GM18505 (cell line): ENCODE data around the gene TXNRD2.
"Not testable (repeated sequence)": the region's sequence is repeated elsewhere in the genome, so short reads cannot be mapped to it uniquely, and the experiment has no call there.

Source experiments
- ATAC-seq: cut with Tn5 transposase; IDR thresholded peaks from one replicate; pipeline ENCODE4 v1.9.1; 2021; ENCODE audit not compliant: unreplicated experiment
- POLR2A ChIP-seq: IDR thresholded peaks from 4 replicates; pipeline ENCODE4 v1.6.1; 2011; ENCODE audit warnings: borderline replicate concordance; ENCODE audit not compliant: insufficient read depth, insufficient read length; ENCODE audit errors: extremely low read depth

TXNRD2 gene

DNA sequence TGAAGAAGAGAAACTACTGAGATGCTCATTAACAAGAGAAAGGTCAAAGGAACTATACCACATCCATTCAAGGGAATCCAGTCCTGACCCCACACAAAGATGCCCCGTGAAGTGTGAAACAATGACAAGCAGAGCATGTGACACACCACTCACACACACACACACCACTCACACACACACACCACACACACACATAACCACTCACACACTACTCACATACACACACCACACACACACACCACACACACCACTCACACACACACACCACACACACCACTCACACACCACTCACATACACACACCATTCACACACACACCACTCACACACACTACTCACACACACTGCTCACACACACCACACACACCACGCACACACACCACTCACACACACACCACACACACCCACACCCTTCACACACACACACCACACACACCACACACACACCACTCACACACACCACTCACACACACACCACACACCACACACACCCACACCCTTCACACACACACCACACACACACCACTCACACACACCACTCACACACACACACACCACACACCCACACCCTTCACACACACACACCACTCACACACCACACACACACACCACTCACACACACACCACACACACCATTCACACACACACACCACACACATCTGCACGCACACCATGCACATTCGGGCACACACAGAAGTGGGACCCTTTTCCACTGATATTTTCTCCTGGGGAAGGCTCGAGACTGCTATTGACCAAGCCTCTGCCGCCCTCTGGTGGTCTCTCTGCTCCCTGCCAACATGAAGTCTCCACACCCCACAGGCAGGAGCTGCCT is 32.1 kb downstream of the TXNRD2 start:
- no peak for ATAC-seq

DNA sequence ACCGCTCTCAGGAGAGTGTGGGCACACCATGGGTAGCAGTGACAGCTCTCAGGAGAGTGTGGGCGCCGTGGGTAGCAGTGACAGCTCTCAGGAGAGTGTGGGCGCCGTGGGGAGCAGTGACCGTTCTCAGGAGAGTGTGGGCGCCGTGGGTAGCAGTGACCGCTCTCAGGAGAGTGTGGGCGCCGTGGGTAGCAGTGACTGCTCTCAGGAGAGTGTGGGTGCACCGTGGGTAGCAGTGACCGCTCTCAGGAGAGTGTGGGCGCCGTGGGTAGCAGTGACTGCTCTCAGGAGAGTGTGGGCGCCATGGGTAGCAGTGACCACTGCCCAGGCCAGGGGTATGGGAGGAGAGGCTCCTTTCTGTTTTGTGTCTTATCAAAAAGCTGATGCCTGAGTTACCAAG is 33.7 kb downstream of the TXNRD2 start:
- ATAC-seq, result not testable (repeated sequence)

More for the DNA sequence above, 32.1 kb downstream of the TXNRD2 start:
- no peak for TF ChIP-seq POLR2A

DNA sequence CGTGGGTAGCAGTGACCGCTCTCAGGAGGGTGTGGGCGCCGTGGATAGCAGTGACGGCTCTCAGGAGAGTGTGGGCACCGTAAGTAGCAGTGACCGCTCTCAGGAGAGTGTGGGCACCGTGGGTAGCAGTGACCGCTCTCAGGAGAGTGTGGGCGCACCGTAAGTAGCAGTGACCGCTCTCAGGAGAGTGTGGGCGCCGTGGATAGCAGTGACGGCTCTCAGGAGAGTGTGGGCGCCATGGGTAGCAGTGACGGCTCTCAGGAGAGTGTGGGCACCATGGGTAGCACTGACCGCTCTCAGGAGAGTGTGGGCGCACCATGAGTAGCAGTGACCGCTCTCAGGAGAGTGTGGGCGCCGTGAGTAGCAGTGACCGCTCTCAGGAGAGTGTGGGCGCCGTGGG is 34.8 kb downstream of the TXNRD2 start:
- ATAC-seq, result not testable (repeated sequence)

DNA sequence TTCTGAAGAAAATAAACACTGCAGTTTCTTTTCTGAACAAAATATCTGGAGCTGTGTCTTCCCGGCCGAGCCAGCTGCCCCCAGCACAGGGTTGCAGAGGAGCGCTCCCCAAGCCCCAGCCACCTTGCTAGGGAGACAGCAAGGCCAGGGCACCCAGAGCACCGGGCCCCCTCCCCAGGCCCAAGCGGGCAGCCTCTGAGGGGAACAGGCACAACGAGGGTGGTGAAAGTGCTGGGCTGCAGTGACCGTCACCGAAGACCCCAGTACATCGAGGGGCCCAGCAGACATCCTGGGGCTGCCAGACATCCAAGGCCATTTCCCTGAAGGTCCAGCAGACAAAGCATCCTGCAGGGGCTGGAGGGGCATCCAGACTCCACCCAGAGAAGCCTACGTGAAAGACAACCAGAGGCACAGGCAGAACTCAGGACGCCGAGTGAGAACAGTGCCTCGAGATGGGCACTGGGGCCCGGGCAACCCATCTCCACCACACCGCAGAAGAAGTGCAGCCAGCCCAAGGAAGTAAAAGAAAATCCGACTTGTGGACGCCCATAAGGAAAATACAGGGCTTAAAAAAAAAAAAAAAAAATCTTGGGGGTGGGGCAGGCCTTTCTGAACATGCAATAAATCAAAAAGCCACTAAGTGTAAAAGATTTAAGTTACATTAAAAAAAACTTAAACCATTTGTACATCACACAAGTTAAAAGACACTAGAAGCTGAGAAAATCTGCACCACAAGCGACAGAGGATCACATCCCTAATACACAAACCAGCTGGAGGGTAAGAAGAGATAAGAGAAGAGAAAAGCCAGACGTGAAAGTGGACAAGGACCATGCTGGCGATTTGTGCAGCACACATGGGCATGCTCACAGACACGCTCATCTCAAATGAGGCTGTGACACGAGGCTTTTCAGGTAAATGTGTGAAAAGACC is 36.0 kb downstream of the TXNRD2 start:
- TF ChIP-seq POLR2A, result no peak

DNA sequence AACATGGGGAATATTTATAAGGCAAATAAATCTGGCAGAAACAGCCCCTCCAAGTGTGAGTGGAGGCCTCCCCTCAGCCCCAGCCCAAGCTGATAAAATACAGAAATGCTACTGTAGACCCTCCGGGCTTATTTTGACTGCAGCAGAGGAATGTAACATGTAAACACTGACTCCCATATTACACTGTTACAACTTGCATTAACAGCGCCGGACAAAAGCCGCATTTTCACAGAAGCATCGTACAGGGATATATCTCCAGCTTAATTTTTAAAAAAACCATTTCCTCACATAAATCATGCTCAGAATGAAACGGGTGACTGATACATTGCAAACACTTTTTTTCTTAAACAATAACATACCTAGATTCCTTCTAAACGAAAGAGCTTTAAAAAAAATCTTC is 36.7 kb downstream of the TXNRD2 start:
- TF ChIP-seq POLR2A, result no peak

More for the DNA sequence above, 36.0 kb downstream of the TXNRD2 start:
- ATAC-seq, result no peak

DNA sequence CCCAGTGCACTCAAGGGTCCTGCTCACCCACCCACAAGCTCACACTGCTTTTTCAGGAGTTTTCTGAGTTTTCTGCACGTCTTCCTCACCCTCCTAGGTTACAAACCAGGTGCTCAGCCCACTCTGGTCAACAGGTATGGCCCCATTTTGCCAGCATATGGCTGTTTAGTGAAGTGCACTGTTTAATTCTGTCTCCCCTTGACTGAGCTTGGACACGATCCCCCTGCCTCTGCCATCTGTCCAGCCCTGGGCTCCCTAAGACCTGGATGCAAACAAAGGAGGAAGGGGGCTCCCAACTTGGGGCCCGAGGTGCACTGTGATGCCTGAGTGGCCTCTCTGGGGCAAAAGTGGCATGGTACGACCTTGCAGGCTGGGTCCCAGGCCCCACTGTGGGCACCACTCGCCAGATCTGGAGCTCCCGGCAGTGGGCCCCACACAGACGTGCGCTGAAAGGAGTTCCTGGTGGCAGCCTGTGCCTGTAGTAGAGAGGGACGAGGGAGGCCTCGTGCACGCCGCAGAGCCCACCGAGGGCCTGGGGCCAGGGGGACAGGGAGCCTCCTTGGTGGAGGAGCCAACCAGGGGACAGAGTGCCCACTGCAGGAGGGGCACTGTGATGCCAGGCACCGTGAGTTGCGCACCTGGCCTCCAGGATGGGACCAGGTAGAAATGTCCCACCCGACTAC is 37.3 kb downstream of the TXNRD2 start:
- TF ChIP-seq POLR2A, result no peak
- ATAC-seq, result no peak

More for the DNA sequence above, 36.7 kb downstream of the TXNRD2 start:
- no peak for ATAC-seq

DNA sequence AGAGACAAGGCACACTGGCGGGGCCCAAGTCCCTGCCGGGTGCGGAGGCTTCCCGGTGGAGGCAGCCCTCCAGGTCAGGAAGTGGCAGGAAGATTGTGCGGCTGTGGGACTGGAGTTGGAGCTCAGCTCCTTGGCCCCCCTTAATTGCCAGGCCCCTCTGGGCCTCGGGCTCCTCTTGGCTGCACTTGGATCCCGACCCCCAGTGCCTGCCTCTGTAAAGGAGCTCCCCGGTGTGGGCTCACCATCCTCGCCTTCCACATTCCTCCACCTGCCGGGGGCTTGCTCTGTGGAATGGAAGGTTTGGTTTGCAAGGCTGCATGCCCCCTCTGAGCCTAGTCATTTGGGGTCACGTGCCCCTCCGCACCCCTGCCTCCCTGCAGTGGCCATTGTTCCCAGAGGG is 38.1 kb downstream of the TXNRD2 start:
- ATAC-seq, result no peak
- TF ChIP-seq POLR2A, result no peak

DNA sequence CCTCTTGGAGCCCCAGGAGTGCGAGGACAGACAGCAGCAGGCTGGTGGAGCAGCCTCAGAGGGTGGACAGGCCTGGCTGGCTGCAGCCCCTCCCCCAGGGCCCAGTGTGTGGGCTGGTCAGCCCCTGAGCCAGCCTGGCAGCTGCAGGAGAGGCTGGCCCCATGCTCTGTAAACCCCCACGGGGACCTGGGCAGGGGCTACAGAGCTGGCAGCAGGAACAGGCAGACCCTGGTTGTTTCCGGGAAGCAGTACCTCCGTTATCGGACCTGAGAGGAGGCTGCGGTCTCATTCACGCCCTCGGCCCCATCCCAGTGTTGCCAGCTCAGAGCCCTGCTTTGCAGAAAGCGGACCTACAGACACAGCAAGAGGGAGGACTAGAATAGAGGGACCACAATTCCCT is 38.6 kb downstream of the TXNRD2 start:
- ATAC-seq, result no peak
- no peak for TF ChIP-seq POLR2A

DNA sequence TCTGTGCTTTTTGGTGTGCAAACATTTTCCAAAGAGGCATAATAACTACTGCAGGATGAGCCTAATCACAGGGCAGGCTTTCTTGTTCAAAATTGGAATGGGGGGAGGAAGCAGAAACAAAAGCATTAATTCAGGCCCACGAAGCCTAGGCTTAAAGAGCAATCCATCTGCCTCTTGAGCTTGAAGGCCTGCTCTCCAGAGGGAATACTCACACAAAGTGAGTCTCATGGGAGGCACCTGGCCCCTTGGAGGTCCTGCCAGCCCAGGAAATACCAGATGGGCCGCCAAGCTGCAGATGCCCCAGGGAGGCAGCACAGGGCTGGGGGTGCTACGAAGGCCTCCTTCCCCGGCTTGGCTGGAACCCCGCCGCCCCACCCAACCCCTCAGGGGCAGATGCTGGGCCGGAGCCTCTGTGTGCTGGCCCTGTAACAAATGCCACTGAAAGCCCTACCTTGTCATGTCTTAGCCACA is 39.3 kb downstream of the TXNRD2 start:
- TF ChIP-seq POLR2A, result no peak
- no peak for ATAC-seq

DNA sequence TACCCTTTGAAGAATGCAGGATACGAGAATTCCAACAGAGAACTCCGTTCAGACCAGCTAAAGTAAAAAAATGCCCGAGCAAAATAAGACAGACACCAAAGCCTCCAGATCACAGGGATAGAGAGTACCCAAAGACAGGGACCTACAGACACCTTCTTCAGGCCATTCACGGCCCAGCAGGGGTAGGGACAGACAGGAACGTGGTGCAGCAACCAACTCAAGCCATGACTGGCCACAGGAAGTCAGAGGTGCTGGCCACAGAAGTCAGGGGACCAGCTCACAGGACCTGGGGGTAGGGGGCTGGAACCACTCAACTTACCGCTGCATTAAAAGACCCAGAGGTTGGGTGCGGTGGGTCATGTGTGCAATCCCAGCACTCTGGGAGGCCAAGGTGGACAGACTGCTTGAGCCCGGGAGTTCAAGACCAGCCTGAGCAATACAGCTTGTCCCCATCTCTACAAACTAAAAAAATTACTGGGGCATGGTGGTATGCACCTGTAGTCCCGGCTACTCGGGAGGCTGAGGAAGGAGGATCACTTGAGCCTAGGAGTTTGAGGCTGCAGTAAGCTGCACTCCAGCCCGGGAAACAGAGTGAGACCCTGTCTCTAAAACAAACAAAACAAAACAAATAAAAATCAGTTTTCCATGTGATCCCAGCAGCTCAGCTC is 39.9 kb downstream of the TXNRD2 start:
- TF ChIP-seq POLR2A, result no peak
- ATAC-seq, result no peak

DNA sequence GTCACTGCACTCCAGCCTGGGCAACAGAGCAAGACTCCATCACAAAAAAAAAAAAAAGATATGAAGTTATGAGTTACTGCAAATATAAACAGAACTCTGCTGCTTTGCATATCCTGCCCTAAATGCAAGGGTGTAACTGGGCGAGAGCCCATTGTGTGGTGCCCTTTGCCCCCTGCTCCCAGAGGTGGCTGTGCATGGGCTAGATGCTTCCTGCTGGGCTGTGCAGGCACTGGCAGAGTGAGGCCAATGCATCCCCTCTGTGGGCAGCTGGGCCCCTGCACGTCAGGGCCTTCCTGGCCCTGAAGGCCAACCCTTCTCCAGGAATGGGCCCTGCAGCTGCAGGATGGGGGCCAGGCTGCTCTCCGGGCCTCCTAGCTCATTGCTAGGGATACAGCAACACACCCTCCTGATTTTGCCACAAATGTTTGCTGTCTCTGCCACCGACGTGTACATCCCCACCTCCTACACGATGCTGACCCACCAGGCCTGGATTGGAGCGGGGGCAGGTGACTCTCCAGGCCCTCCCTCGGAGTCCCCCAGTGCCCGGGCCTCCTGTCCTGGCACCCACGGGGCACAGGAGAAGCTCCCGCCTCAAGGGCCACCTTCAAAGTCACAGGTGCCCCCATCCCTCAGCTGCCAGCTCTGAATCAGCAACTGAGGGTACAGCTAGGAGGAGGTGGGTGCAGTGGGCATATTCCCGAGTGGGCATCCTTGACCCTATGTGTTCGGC is 40.7 kb downstream of the TXNRD2 start:
- TF ChIP-seq POLR2A, result no peak
- no peak for ATAC-seq

DNA sequence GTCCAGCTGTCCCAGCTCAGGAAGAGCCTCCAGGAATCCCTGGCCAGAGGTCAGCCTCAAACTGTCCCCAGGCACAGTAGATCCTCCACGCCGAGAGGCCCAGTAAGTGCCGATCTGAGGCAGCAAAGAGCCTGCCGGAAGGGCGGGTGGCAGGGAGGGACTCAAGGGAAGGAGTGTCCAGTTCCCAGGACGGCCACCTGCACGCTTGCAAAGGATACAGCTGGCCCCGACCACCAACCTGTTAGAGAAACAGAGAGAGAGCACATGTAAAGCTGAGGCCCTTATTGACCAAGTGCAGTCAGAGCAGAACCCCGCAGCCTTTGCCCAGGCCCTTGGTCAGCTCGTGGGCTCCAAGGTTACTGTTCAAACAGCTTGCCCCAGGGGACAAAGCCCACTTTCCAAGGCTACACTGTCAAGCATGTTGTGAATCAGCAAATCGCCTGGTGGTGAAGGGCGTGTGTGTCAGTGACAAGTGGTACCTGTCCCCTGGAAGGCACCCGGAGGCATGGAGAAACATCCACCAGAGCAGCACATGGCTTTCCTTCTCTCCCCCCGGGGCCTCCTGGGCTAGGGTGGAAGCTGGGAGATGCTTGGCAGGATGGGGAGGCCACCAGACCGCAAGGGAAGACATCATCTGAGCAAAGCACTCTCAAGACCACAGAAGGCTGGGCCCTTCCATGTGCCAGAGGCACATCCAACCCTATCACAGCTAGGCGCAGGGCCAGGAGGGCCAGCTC is 42.6 kb downstream of the TXNRD2 start:
- no peak for TF ChIP-seq POLR2A
- no peak for ATAC-seq
